Astrocyte of the cerebellum (primary cell): ENCODE results near the gene MPDU1.

Source experiments
- DNase-seq: peaks from one replicate; pipeline ENCODE4 v3.0.0-alpha.2; 2011; ENCODE audit warnings: low read depth
- H3K4me3 ChIP-seq: 2 replicates; pipeline ENCODE4 v1.5.1; 2011; ENCODE audit warnings: mild to moderate bottlenecking, low read depth, low read length, moderate library complexity
- CTCF ChIP-seq: IDR thresholded peaks from 2 replicates; pipeline ENCODE4 v1.5.1; 2012; ENCODE audit warnings: low read length, low read depth, moderate library complexity, mild to moderate bottlenecking; ENCODE audit errors: missing control alignments
- in situ Hi-C: cut with HindIII; loops from 2 replicates; pipeline ENCODE4 v1.10.0; 2017; ENCODE audit warnings: low sequenced_read_pairs

MPDU1 gene

GRCh38 chr17:7636163-7636562, 52.5 kb downstream of the MPDU1 start:
- TF ChIP-seq CTCF: no peak
- no peak overlapping the region for H3K4me3 ChIP-seq
- in situ Hi-C loops: no loop called here
- no peak for DNase-seq
